Measurements from ENCODE around the gene EML1. TPM values are rescaled to one million over a fixed set of nuclear protein-coding genes. Genes with fewer than 3 reads are reported as not detected.

Gene EML1
- total RNA-seq, 1 donor from 2014 or later: 57.2 TPM

GRCh38 chr14:99860219-99860618 lies 67.0 kb downstream of the EML1 start:
- Mint-ChIP-seq H3K9me3 (peaks cover 4% of the 10 kb centered on the region), H3K36me3 (peaks cover 25% of the 10 kb centered on the region), H3K27ac (peak overlapping the region; percentile 29), H3K27me3 (ENCODE audit: insufficient read depth, low read depth) (no peaks in the 10 kb centered on the region), H3K4me1 (peaks cover 2% of the 10 kb centered on the region), H3K4me3 (no peak overlapping the region)
- Histone ChIP-seq H3K4me2 (no peak overlapping the region), H3F3A (ENCODE audit: low read depth) (no peaks in the 10 kb centered on the region), H3K4me3 (no peak overlapping the region), H3K36me3 (no peaks in the 10 kb centered on the region), H2AFZ (replicated peaks) (no peak overlapping the region), H3K9me3 (ENCODE audit: low read depth) (peaks cover 6% of the 10 kb centered on the region), H3K27me3 (no peaks in the 10 kb centered on the region), H4K20me1 (ENCODE audit: low read depth) (no peaks in the 10 kb centered on the region), H3K9ac (no peak overlapping the region), H3K79me2 (ENCODE audit: low read depth) (peaks cover 34% of the 10 kb centered on the region), H3K27ac (no peak overlapping the region), H3K4me1 (no peaks in the 10 kb centered on the region)
- no peak for DNase-seq (ENCODE audit: low spot score)
- no peak for TF ChIP-seq EZH2phosphoT487 (IDR thresholded peaks at IDR 0.05)
- no peak for TF ChIP-seq CTCF (IDR thresholded peaks at IDR 0.05)
- TF ChIP-seq EZH2 (IDR thresholded peaks at IDR 0.05): no peak

GRCh38 chr14:99862136-99862535 lies 68.9 kb downstream of the EML1 start:
- Histone ChIP-seq H3K4me3 (no peak overlapping the region), H3K4me2 (no peak overlapping the region), H3K27ac (no peak overlapping the region), H2AFZ (replicated peaks) (no peak overlapping the region), H3K4me1 (no peaks in the 10 kb centered on the region), H3F3A (ENCODE audit: low read depth) (no peaks in the 10 kb centered on the region), H3K9ac (no peak overlapping the region), H4K20me1 (ENCODE audit: low read depth) (no peaks in the 10 kb centered on the region), H3K79me2 (ENCODE audit: low read depth) (peaks cover 36% of the 10 kb centered on the region), H3K27me3 (no peaks in the 10 kb centered on the region), H3K36me3 (peaks cover 11% of the 10 kb centered on the region), H3K9me3 (ENCODE audit: low read depth) (peaks cover 6% of the 10 kb centered on the region)
- Mint-ChIP-seq H3K27ac (no peak overlapping the region), H3K4me1 (no peaks in the 10 kb centered on the region), H3K36me3 (peaks cover 32% of the 10 kb centered on the region), H3K27me3 (ENCODE audit: insufficient read depth, low read depth) (no peaks in the 10 kb centered on the region), H3K9me3 (peaks cover 10% of the 10 kb centered on the region), H3K4me3 (no peak overlapping the region)
- no peak for TF ChIP-seq EZH2phosphoT487 (IDR thresholded peaks at IDR 0.05)
- DNase-seq (ENCODE audit: low spot score): no peak

GRCh38 chr14:99863059-99863458 lies 69.8 kb downstream of the EML1 start:
- Histone ChIP-seq H4K20me1 (ENCODE audit: low read depth) (no peaks in the 10 kb centered on the region), H3K4me1 (no peaks in the 10 kb centered on the region), H3K79me2 (ENCODE audit: low read depth) (peaks cover 41% of the 10 kb centered on the region), H3K4me3 (no peak overlapping the region), H3K9me3 (ENCODE audit: low read depth) (peaks cover 6% of the 10 kb centered on the region), H3F3A (ENCODE audit: low read depth) (no peaks in the 10 kb centered on the region), H3K36me3 (peaks cover 19% of the 10 kb centered on the region), H3K9ac (no peak overlapping the region), H2AFZ (replicated peaks) (no peak overlapping the region), H3K27ac (no peak overlapping the region), H3K4me2 (no peak overlapping the region), H3K27me3 (no peaks in the 10 kb centered on the region)
- Mint-ChIP-seq H3K4me1 (no peaks in the 10 kb centered on the region), H3K36me3 (peaks cover 37% of the 10 kb centered on the region), H3K27me3 (ENCODE audit: insufficient read depth, low read depth) (no peaks in the 10 kb centered on the region), H3K27ac (no peak overlapping the region), H3K4me3 (no peak overlapping the region), H3K9me3 (peaks cover 10% of the 10 kb centered on the region)
- no peak for TF ChIP-seq EZH2 (IDR thresholded peaks at IDR 0.05)
- no peak for TF ChIP-seq EZH2phosphoT487 (IDR thresholded peaks at IDR 0.05)
- TF ChIP-seq CTCF (IDR thresholded peaks at IDR 0.05): no peak
- DNase-seq (ENCODE audit: low spot score): no peak

- H3K79me2 ChIP-seq (ENCODE audit: low read depth): peaks cover 57% of the 10 kb centered on the region
- H3K27ac ChIP-seq: no peak overlapping the region
- no peak overlapping the region for H2AFZ ChIP-seq (replicated peaks)
- H3K9ac ChIP-seq: no peak overlapping the region
- no peaks in the 10 kb centered on the region for H4K20me1 ChIP-seq (ENCODE audit: low read depth)
- peaks cover 6% of the 10 kb centered on the region for H3K9me3 ChIP-seq (ENCODE audit: low read depth)
- Mint-ChIP-seq H3K4me3 (no peak overlapping the region), H3K27me3 (ENCODE audit: insufficient read depth, low read depth) (no peaks in the 10 kb centered on the region), H3K9me3 (peaks cover 13% of the 10 kb centered on the region), H3K36me3 (peaks cover 50% of the 10 kb centered on the region), H3K27ac (no peak overlapping the region), H3K4me1 (no peaks in the 10 kb centered on the region)
- TF ChIP-seq CTCF (IDR thresholded peaks at IDR 0.05): no peak
- TF ChIP-seq EZH2phosphoT487 (IDR thresholded peaks at IDR 0.05): no peak
- TF ChIP-seq EZH2 (IDR thresholded peaks at IDR 0.05): no peak
- peaks cover 24% of the 10 kb centered on the region for H3K36me3 ChIP-seq
- no peak overlapping the region for H3K4me3 ChIP-seq
- DNase-seq (ENCODE audit: low spot score): no peak
- peaks cover 1% of the 10 kb centered on the region for H3F3A ChIP-seq (ENCODE audit: low read depth)
- H3K4me1 ChIP-seq: no peaks in the 10 kb centered on the region
- H3K27me3 ChIP-seq: no peaks in the 10 kb centered on the region
- H3K4me2 ChIP-seq: no peak overlapping the region
Measured at GRCh38 chr14:99865408-99865807, 72.2 kb downstream of the EML1 start.

Measured in neural progenitor cell (in vitro differentiated cells).